ENCODE measurements around the gene SHMT1.
A peak's percentile ranks its signal among the peaks of the same experiment; 100 is the strongest.

SHMT1 gene

DNA sequence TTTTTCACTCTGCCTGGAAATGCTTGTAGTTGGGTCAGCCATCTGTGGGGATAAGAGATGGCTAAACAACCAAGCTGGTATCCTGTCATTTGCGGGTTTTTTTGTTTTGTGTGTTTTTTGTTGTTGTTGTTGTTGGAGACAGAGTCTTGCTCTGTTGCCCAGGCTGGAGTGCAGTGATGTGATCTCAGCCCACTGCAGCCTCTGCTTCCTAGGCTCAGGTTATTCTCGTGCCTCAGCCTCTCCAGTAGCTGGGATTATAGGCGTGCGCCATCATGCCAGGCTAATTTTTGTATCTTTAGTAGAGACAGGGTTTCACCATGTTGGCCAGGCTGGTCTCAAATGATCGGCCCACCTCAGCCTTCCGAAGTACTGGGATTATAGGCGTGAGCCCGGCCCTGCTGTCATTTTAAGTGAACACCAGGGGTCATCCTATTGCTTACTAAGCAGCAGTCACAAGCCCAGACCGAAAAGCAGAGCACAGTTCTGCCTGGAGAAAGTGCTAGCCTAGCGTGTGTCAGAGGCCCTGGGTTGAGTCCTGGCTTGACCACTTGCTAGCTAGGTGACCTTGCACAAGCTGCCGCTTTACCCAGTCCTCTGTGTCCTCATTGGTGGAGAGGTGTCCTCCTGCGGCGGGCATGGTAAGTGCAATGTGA lies 43.6 kb downstream of the SHMT1 start:
- Histone ChIP-seq H3K27me3 (ENCODE audit: insufficient read depth, low read length, poor library complexity) (no peaks in the 10 kb centered on the region), H4K20me1 (ENCODE audit: insufficient read depth, low read length) (peaks cover 73% of the 10 kb centered on the region), H3K4me3 (ENCODE audit: low read depth in 1 of 2, low read length in 2 of 2) (no peak overlapping the region), H3K36me3 (ENCODE audit: insufficient read depth, low read length) (peaks cover 73% of the 10 kb centered on the region), H2AFZ (ENCODE audit: low read depth, low read length) (no peak overlapping the region), H3K4me1 (ENCODE audit: insufficient read depth, low read length) (peaks cover 51% of the 10 kb centered on the region), H3K79me2 (ENCODE audit: insufficient read depth, low read length) (peaks cover 55% of the 10 kb centered on the region), H3K9ac (ENCODE audit: low read depth, low read length) (no peak overlapping the region), H3K4me2 (ENCODE audit: insufficient read depth, low read length) (peak overlapping the region; percentile 41; the same call in 1 of the 2 replicates), H3K9me3 (ENCODE audit: insufficient read depth, low read length, severe bottlenecking) (no peaks in the 10 kb centered on the region), H3K27ac (ENCODE audit: low read length) (no peak overlapping the region)
- ATAC-seq (ENCODE audit: insufficient read depth, low read depth) (no peak), DNase-seq (peak; percentile 26)
- TF ChIP-seq, protein P1, sequence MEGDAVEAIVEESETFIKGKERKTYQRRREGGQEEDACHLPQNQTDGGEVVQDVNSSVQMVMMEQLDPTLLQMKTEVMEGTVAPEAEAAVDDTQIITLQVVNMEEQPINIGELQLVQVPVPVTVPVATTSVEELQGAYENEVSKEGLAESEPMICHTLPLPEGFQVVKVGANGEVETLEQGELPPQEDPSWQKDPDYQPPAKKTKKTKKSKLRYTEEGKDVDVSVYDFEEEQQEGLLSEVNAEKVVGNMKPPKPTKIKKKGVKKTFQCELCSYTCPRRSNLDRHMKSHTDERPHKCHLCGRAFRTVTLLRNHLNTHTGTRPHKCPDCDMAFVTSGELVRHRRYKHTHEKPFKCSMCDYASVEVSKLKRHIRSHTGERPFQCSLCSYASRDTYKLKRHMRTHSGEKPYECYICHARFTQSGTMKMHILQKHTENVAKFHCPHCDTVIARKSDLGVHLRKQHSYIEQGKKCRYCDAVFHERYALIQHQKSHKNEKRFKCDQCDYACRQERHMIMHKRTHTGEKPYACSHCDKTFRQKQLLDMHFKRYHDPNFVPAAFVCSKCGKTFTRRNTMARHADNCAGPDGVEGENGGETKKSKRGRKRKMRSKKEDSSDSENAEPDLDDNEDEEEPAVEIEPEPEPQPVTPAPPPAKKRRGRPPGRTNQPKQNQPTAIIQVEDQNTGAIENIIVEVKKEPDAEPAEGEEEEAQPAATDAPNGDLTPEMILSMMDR (IDR thresholded peaks at IDR 0.05; ENCODE audit: borderline replicate concordance, extremely low read depth, low read length, poor library complexity, severe bottlenecking), result peak; percentile 56
- no peak for TF ChIP-seq EZH2 (IDR thresholded peaks at IDR 0.05; ENCODE audit: borderline replicate concordance, low read depth, low read length, severe bottlenecking)

DNA sequence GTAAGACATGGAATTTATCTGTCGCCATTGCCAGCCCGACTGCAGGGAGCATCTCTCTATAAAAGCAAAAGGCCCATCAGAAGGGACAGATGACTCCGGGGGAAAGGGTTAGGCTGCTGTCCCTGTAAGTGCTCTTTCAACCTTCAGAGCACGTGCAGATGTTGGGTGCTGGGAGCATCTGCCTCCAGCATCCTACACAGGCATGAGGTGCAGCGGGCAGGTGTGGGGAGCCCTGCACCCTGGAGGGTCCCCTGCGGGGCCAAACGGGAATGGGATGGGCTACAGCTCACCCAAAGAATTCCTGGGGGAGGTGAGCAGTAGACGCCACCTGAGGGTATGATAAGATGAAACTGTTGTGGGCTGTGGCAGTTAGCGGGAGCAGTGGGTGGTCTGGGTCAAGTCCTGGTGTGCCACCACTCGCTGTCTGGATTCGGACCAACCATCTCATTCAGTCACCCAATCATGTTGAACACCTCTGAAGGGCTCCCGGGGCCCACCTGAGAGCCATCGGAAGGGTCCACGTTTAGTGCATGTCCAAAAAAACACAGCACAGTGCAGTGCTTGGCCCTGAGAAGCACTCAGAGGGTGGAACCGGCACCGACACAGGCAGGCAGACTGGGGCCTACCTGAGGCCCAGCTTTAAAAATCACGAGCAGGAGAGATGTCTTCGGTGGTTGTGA lies 44.4 kb downstream of the SHMT1 start:
- Histone ChIP-seq H3K4me2 (ENCODE audit: insufficient read depth, low read length) (peak overlapping the region; percentile 41), H3K9me3 (ENCODE audit: insufficient read depth, low read length, severe bottlenecking) (no peaks in the 10 kb centered on the region), H3K27ac (ENCODE audit: low read length) (no peak overlapping the region), H2AFZ (ENCODE audit: low read depth, low read length) (no peak overlapping the region), H3K4me3 (ENCODE audit: low read depth in 1 of 2, low read length in 2 of 2) (no peak overlapping the region), H3K79me2 (ENCODE audit: insufficient read depth, low read length) (peaks cover 63% of the 10 kb centered on the region), H3K9ac (ENCODE audit: low read depth, low read length) (no peak overlapping the region), H3K27me3 (ENCODE audit: insufficient read depth, low read length, poor library complexity) (no peaks in the 10 kb centered on the region), H3K36me3 (ENCODE audit: insufficient read depth, low read length) (peaks cover 69% of the 10 kb centered on the region), H4K20me1 (ENCODE audit: insufficient read depth, low read length) (peaks cover 68% of the 10 kb centered on the region), H3K4me1 (ENCODE audit: insufficient read depth, low read length) (peaks cover 53% of the 10 kb centered on the region)
- ATAC-seq (ENCODE audit: insufficient read depth, low read depth) (no peak), DNase-seq (no peak)
- no peak for TF ChIP-seq EZH2 (IDR thresholded peaks at IDR 0.05; ENCODE audit: borderline replicate concordance, low read depth, low read length, severe bottlenecking)
- TF ChIP-seq, protein P1 (IDR thresholded peaks at IDR 0.05; ENCODE audit: borderline replicate concordance, extremely low read depth, low read length, poor library complexity, severe bottlenecking), result no peak

DNA sequence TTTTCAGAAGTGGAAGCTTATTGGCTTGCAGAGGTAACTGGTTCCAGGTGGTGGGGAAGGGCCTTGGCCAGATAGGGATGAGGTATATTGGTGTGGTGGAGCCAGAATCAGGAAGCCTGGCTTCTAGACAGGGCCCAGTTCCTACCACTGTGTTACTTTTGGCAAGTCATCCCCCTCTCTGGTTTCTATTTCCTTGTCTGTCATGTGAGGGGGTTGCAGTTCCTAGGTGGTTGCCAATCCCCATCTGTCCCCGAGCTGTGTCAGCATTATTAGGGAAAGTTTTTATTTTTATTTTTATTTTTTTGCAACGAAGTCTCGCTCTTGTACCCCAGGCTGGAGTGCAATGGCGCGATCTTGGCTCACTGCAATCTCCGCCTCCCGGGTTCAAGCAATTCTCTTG lies 45.2 kb downstream of the SHMT1 start:
- Histone ChIP-seq H3K9ac (ENCODE audit: low read depth, low read length) (0 out of 2 replicates have a peak overlapping the region, but pooled peaks have one; percentile 6), H2AFZ (ENCODE audit: low read depth, low read length) (no peak overlapping the region), H3K4me3 (ENCODE audit: low read depth in 1 of 2, low read length in 2 of 2) (peak overlapping the region in 1 of 2 experiments; percentile 20; a peak in 1 of 4 replicates), H3K27me3 (ENCODE audit: insufficient read depth, low read length, poor library complexity) (no peaks in the 10 kb centered on the region), H3K4me2 (ENCODE audit: insufficient read depth, low read length) (peak overlapping the region; percentile 88), H3K36me3 (ENCODE audit: insufficient read depth, low read length) (peaks cover 69% of the 10 kb centered on the region), H3K27ac (ENCODE audit: low read length) (no peak overlapping the region), H4K20me1 (ENCODE audit: insufficient read depth, low read length) (peaks cover 69% of the 10 kb centered on the region), H3K4me1 (ENCODE audit: insufficient read depth, low read length) (peaks cover 61% of the 10 kb centered on the region), H3K79me2 (ENCODE audit: insufficient read depth, low read length) (peaks cover 71% of the 10 kb centered on the region), H3K9me3 (ENCODE audit: insufficient read depth, low read length, severe bottlenecking) (no peaks in the 10 kb centered on the region)
- DNase-seq, result no peak
- no peak for ATAC-seq (ENCODE audit: insufficient read depth, low read depth)
- TF ChIP-seq, protein P1 (IDR thresholded peaks at IDR 0.05; ENCODE audit: borderline replicate concordance, extremely low read depth, low read length, poor library complexity, severe bottlenecking), result no peak
- TF ChIP-seq EZH2 (IDR thresholded peaks at IDR 0.05; ENCODE audit: borderline replicate concordance, low read depth, low read length, severe bottlenecking), result no peak
